Measurements from ENCODE around the gene MAD1L1.
A peak's percentile ranks its signal among the peaks of the same experiment; 100 is the strongest.

The MAD1L1 gene

GRCh38 chr7:2099048-2099957 lies 133.4 kb downstream of the MAD1L1 start:
- DNase-seq, result peak; percentile 30

DNA sequence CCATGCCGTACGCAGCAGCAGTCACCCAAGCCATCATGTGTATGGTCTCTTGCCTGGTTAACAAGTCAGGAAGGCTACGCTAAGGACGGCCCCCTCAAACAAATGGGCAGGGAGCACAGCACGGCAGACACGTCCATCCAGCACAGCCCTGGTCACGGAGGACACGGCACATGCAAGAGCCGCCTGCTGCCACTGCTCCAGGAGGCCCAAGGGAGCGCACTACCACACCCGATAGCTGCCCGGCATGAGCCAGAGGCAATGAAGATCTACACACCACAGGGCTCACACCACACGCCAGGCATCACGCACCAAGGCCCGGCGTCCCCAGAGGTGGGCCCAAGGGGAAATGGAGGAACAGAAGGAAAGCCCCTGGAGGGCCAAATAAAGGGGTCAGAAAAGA lies 134.2 kb downstream of the MAD1L1 start:
- no peak for DNase-seq

GRCh38 chr7:2098056-2098455 lies 134.7 kb downstream of the MAD1L1 start:
- no peak for DNase-seq

DNA sequence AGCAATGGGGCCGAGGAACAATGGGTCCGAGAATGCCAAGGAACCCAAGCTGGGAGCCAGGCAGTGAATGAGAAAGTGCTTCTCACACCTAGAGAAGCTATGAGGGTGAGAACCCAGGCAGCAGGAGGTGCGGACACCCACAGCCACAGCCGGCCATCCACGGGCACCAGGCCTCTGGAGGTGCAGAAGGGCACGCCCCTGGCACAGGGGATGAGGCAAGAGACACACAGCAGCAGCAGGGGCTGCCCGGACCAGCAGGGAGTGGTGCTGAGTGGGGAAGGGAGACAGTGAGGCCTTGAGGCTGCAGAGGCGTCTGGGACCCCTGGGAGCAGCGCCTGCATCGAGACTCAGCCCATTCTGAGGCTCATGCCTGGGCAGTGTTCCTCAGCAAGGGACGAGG lies 135.3 kb downstream of the MAD1L1 start:
- DNase-seq, result no peak

GRCh38 chr7:2096692-2097387 lies 135.9 kb downstream of the MAD1L1 start:
- no peak for DNase-seq

- no peak for DNase-seq
These were observed 137.3 kb downstream of the MAD1L1 start for GRCh38 chr7:2095436-2095835.

GRCh38 chr7:2094454-2095045 lies 138.2 kb downstream of the MAD1L1 start:
- no peak for DNase-seq

- no peak for DNase-seq
These were observed 138.9 kb downstream of the MAD1L1 start for GRCh38 chr7:2093843-2094220.

- no peak for DNase-seq
These were observed 139.4 kb downstream of the MAD1L1 start for GRCh38 chr7:2093215-2093842.

DNA sequence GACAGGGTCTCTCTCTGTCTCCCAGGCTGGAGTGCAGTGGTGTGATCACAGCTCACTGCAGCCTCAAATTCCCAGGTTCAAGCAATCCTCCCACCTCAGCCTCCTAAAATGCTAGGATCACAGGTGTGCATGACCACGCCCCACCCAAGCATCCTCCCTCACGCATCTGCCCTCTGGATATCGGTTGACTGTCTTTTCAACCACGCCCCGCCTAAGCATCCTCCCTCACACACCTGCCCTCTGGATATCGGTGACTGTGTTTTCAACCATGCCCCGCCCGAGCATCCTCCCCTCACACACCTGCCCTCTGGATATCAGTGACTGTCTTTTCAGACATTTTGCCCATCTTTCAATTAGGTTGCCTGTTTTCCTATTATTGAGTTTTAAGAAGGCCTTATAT lies 140.5 kb downstream of the MAD1L1 start:
- no peak for DNase-seq

DNA sequence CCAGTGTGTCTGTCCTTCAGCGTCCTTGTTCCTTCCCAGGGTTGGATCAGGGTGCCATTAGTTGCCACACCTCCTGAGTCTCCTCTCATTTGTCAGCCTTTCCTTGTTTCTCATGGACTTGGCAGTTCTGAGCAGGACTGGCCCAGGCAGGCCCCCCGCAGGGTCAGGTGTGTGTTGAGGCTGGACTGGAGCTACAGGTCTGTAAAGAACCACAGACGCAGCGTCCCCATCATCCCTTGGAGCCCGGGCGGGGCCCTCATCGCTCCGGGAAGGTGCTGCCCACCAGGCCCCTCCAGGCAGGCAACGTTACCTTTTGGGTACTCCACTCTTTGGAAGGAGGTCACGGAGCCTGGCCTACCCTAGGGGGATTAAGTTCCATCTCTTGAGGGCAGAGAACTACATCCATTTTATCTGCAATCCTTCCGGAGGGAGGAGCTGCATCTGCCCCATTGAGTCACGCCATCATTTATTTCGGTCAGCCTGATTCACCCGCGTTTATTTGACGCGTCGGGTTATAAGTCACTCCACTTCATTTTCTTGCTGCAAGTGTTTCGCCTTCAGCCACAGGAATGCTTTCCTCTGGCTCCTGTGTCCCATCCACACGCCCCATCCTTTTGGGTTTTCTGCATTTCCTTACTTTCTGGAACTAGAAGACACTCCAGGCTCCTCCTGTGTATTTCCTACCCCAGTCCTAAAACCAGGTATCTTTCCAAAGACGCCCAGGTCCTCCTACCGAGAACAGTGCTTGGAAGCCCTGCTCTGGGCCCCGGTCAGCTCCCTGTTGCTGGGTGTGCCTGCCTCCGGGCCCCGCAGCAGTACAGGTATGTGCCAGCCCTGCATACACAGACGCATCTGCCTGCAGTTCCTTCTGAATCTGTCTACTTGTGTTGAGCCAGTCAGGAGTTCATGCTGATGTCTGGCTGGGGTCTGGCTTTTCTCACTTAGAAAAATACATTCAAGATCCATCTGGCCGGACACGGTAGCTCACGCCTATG lies 141.9 kb downstream of the MAD1L1 start:
- no peak for DNase-seq

DNA sequence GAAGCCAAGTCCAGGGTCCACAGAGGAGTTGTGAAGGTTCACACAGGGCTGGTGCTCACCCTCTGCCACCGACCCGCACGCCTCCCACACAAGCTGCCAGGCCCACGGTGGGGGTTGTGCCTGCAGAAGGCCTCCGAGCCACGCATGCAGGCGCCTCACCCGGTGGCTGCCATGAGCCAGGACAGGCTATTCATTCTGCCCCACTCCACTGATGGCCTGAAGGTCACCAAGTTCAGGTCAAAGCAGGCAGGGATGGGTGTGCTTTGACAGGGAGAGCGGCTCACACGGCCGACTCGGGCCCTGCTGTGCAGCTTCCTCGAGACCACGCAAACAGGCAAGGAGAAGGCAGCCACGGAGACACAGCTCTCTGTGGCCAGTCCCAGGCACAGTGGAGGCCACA lies 143.9 kb downstream of the MAD1L1 start:
- no peak for DNase-seq

DNA sequence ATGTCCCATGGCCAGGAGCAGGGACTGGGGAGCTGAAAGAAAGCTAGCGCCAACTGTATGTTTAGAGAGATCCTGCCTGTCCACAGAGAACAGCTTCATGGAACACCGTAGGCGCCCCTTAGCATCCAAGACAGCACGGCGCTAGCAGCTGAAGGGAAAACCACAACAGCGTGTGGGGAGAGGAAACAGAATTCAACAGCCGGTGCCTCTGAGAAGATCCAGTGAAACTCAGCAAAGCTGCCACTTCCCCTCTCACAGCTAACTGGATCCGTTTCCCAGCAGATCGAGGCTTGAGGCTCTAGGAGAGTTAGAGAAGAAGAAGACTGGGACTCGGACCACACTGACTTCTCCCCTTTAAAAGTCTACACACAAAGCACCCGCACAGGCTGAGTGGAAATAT lies 145.0 kb downstream of the MAD1L1 start:
- no peak for DNase-seq

GRCh38 chr7:2086229-2086628 lies 146.5 kb downstream of the MAD1L1 start:
- DNase-seq, result no peak

DNA sequence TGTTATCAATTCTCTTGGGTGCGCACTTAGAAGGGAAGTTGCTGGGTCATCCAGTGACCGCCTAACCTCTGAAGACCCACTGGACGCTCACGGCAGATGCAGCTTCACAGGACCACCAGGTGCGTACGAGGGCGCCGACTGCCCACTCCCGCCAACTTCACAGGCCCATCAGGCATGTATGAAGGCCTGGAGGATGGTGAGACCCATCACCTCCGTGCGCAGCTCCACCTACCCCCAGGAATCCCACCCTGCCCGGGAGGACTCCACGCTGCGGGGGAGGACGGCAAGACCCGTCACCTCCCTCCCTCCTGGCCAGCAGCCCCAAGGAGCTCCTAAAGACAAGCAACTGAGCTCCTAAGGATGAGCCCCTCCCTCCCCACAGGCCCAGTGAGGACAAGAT lies 146.9 kb downstream of the MAD1L1 start:
- no peak for DNase-seq

- no peak for DNase-seq
These were observed 147.8 kb downstream of the MAD1L1 start for GRCh38 chr7:2084781-2085505.

DNA sequence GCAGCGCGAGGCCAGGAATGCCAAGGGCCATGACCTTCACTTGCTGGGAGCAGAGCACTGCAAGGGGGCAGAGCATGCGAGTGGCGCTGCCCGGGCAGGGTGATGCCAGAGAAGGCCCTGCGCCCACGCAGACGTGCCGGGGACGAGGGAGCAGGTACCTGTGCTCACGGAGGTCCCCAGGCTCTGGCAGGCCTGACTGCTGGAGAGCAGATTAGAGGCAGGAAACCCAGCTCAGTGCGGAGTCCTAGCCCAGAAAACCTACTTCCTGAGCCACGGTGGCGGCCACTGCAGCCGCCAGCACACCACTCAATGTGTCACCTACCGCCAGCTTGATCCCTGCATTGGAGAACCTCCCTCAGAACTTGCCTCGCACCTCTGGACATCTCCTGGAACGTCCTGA lies 148.4 kb downstream of the MAD1L1 start:
- DNase-seq, result no peak

DNA sequence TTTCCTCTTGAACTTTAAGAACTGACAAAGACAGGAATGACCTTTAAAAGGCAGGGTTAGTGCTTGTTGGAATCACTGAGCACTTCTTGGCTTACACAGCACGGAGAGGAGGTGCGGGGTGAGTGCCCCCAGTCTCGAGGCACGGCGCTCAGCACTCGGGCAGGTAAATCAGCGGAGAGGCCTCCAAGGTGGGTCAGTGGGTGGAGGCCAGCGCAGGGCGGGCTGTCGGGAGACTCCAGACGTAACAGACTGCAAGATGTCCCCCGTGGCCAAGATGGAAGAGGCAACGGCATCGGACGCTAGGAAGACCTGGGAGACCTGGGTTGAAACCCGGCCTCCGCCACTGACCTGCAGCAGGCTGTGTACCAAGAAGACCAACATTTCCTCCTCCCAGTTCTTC lies 149.4 kb downstream of the MAD1L1 start:
- DNase-seq, result no peak

GRCh38 chr7:2082139-2082998 lies 150.4 kb downstream of the MAD1L1 start:
- DNase-seq, result no peak

DNA sequence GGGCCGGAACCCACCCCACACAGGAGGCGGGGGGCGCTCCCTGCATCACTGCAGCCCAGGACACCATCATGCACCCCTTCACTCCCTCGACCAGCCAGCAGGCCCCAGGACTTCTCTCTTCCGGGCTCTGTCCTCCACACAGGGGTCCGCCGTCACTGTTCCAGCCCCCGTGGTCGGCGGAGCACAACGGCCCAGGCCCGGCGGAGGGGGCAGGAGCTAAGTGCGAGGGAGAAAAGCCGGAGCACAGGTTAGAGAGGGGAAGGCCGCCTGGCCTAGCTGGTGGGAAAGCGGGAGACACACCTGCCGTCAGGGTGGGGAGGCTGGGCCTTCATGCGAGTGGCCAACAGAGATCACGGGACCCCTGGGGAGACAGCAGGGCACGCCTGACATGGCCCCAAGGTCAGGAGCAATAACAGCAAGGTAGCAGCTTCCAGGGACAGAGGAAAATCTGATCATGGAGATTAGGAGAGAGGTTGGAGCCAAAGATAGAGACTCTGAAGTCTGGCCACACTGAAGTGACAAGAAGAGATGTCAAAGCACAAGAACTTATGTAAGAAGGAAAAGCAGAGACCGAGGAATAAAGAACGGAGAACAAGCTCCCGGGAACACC lies 151.1 kb downstream of the MAD1L1 start:
- no peak for DNase-seq
